Esophagus (tissue), 2 donors: ENCODE results near the gene TOX2. TPM values are rescaled to one million over a fixed set of nuclear protein-coding genes. Genes with fewer than 3 reads are reported as not detected.

ENCODE experiments used
- H3K27ac ChIP-seq, 2 donors: one replicate each; pipeline ENCODE4 v1.5.1; 2013; ENCODE audit warnings: low read depth in 2 of 2, mild to moderate bottlenecking in 2 of 2, inconsistent platforms in 1 of 2, low read length in 1 of 2, moderate library complexity in 1 of 2
- H3K27me3 ChIP-seq, 2 donors: one replicate each; pipeline ENCODE4 v1.6.1; 2013; ENCODE audit warnings: low read length in 2 of 2, control low read depth in 1 of 2, mild to moderate bottlenecking in 1 of 2; ENCODE audit not compliant: insufficient read depth in 2 of 2, control insufficient read depth in 1 of 2
- H3K36me3 ChIP-seq, 2 donors: one replicate each; pipeline ENCODE4 v1.6.1; 2013; ENCODE audit warnings: low read length in 1 of 2; ENCODE audit not compliant: control insufficient read depth in 2 of 2, insufficient read depth in 2 of 2
- H3K4me1 ChIP-seq, 2 donors: one replicate each; pipeline ENCODE4 v1.6.1; 2013; ENCODE audit warnings: low read length in 1 of 2; ENCODE audit not compliant: control insufficient read depth in 2 of 2, insufficient read depth in 2 of 2
- H3K4me3 ChIP-seq, 2 donors: one replicate each; pipeline ENCODE4 v1.5.1; 2013; ENCODE audit warnings: low read length in 2 of 2, mild to moderate bottlenecking in 2 of 2, low read depth in 1 of 2, moderate library complexity in 1 of 2
- H3K9me3 ChIP-seq, 2 donors: one replicate each; pipeline ENCODE4 v1.6.1; 2013; ENCODE audit warnings: mild to moderate bottlenecking in 2 of 2, low read depth in 1 of 2, low read length in 1 of 2, moderate library complexity in 1 of 2; ENCODE audit not compliant: control insufficient read depth in 2 of 2, insufficient read depth in 1 of 2
- WGBS, 2 donors: extraction: QIAGEN DNeasy Blood & Tissue Kit; methylation state at CpG; one replicate each; pipeline ENCODE4 v1.1.7; 2013; 5-methylcytosine and 5-hydroxymethylcytosine counted together
- polyA plus RNA-seq, 2 donors: library from polyadenylated mRNA; stranded (reverse); fragments of 200-250 nt; gene quantifications; one replicate each; pipeline ENCODE4 v1.2.3, GENCODE V29; 2013
- donor health status: healthy with polysubstance abuse.
- donor health status: Bipolar disorder and iron deficiency.

The TOX2 gene
- polyA plus RNA-seq: 10 to 100 TPM in 1 of 2 donors, 1 to 10 TPM in 1; 6.9 to 10.5 TPM

DNA sequence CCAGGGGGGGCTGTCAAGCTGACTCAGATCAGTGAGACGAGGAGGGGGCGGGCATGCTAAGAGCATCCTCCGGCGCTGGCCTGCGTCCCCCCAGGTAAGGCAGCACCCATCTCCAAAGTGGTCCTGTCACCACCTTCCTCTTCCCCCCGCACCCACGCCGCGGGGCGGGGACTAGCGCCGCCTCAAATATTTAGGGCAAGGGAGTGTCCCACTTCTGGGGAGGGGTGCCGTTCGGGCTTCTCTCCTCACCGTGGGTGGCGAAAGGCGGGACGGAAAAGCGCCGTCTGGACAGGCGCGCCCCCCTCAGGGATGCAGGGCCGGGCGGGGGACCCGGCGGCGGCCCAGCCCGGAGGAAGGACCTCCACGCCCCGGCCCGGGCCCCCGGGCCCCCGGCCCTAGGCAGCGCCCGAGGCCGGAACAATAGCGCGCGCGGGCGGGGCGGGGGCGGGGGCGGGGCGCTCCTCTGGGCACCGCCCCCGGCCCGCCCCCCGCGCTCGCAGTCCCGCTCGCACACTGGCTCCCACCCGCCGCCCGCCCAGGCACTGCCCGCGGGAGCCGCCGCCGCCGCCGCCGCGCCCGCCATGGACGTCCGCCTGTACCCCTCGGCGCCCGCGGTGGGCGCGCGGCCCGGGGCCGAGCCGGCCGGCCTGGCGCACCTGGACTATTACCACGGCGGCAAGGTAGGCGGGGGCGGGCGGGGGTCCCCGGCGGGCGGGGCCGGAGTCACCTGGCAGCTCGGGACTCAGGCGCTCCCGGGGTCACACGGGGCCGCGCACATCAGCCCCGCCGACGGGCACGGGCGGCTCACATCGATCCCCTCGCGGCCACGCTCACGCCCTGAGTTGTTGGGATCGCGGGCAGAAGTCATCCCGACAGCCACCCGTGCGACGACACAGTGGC is at the start of gene TOX2:
Gene TOX2, plus strand, starts transcription at position 542 of the 900 bp plus-strand sequence. Its CDS starts 40 bp downstream, at position 582.
- peaks cover 3 to 4% of the 10 kb centered on the region in 2 donors for H3K27me3 ChIP-seq
- peak within 1 kb of the TSS; percentile 36 to 61 for H3K27ac ChIP-seq
- peaks cover 0 to 5% of the 10 kb centered on the region in 2 donors for H3K9me3 ChIP-seq
- H3K4me3 ChIP-seq: peak within 1 kb of the TSS; percentile 41 to 63
- 2 to 4% methylated on average over 35 to 111 of the region's 111 CpGs for WGBS, 2 donors
- H3K4me1 ChIP-seq: peaks cover 5 to 12% of the 10 kb centered on the region in 2 donors
- H3K36me3 ChIP-seq: no peaks in the 10 kb centered on the region

- Histone ChIP-seq H3K4me3 (no peak overlapping the region), H3K27ac (no peak overlapping the region), H3K9me3 (no peaks in the 10 kb centered on the region), H3K27me3 (no peaks in the 10 kb centered on the region), H3K36me3 (no peaks in the 10 kb centered on the region), H3K4me1 (no peaks in the 10 kb centered on the region)
- 91 to 93% methylated on average over 1 of the region's 1 CpG for WGBS, 2 donors
Observed at GRCh38 chr20:43868091-43868490, 46.6 kb upstream of the TOX2 start.

GRCh38 chr20:43870484-43870883 is 44.2 kb upstream of the TOX2 start:
- Histone ChIP-seq H3K4me3 (no peak overlapping the region), H3K27ac (no peak overlapping the region), H3K27me3 (no peaks in the 10 kb centered on the region), H3K9me3 (no peaks in the 10 kb centered on the region), H3K4me1 (no peaks in the 10 kb centered on the region), H3K36me3 (no peaks in the 10 kb centered on the region)

DNA sequence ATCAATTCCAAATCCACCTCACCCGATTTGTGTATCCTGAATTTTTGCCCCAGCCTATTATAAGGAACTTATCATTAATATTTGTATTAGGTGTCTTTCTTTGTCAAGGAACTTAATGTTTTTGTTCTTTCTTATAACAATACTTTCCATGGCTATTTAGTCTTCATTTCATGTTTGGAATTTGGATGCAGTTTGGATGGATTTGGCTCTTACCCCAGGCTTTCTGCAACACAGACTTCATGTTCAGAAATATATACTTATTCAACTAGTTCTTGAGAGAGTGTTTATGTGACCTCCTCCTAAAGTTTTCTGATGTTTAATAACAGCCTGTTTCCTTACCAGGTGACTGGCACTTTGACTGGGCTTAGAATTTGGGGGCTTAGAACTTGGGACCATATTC is 35.9 kb upstream of the TOX2 start:
- H3K4me1 ChIP-seq: no peaks in the 10 kb centered on the region
- WGBS, 2 donors: 58 to 61% methylated on average over 1 of the region's 1 CpG
- H3K27ac ChIP-seq: no peak overlapping the region
- no peaks in the 10 kb centered on the region for H3K27me3 ChIP-seq
- H3K9me3 ChIP-seq: no peaks in the 10 kb centered on the region
- no peak overlapping the region for H3K4me3 ChIP-seq
- no peaks in the 10 kb centered on the region for H3K36me3 ChIP-seq

DNA sequence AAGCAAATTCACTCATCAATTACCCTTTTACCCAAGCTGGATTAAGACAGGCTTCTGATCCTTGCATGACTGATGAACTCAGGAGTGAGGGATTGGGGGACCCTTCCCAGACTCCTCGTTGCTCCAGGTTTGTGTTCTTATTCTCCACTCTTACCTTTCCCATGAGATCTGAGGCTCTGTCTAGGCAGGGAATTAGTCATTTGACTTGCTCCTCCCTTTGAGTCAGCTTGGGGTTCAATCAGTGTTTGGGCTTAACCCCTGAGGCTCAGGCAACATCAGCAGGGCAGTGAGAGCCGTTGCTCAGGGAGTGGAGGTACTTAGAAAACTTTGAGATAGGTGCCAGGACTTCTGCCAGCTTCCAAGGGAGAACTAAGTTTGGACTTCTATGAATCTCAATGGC is 20.7 kb upstream of the TOX2 start:
- no peaks in the 10 kb centered on the region for H3K27me3 ChIP-seq
- WGBS, 2 donors: 30 to 31% methylated on average over 2 of the region's 2 CpGs

DNA sequence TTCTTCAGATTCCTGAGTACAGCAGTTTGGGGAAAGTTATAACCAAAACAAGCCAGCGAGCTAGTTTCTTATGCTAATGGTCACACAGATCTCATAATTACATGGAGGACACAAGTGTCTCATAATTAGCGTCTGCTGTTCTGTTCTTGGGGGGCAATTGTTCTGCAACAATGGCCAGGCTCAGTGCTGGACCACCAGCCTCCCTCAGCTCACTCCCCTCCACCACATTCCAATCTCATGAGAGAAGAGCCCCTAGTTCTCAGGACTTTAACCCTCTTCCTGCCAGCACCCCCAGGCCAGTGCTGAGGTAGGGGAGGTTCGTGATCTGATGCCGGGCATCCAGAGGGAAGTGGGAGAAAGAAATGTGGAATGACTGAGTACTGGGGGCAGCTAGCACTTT is 20.2 kb upstream of the TOX2 start:
- Histone ChIP-seq H3K4me1 (peaks cover 0 to under 1% of the 10 kb centered on the region in 2 donors), H3K36me3 (no peaks in the 10 kb centered on the region), H3K27me3 (no peaks in the 10 kb centered on the region), H3K27ac (no peak overlapping the region), H3K4me3 (no peak overlapping the region), H3K9me3 (no peaks in the 10 kb centered on the region)
- WGBS, 2 donors: 34 to 44% methylated on average over 4 of the region's 4 CpGs

More for the DNA sequence above, 20.7 kb upstream of the TOX2 start:
- Histone ChIP-seq H3K27ac (no peak overlapping the region), H3K4me3 (no peak overlapping the region), H3K9me3 (no peaks in the 10 kb centered on the region), H3K4me1 (no peaks in the 10 kb centered on the region), H3K36me3 (no peaks in the 10 kb centered on the region)

GRCh38 chr20:43895235-43895634 is 19.4 kb upstream of the TOX2 start:
- peaks cover 0 to 3% of the 10 kb centered on the region in 2 donors for H3K4me1 ChIP-seq
- WGBS, 2 donors: 80 to 85% methylated on average over 4 of the region's 4 CpGs
- no peak overlapping the region for H3K4me3 ChIP-seq
- no peaks in the 10 kb centered on the region for H3K36me3 ChIP-seq
- no peak overlapping the region for H3K27ac ChIP-seq
- no peaks in the 10 kb centered on the region for H3K27me3 ChIP-seq
- H3K9me3 ChIP-seq: no peaks in the 10 kb centered on the region

DNA sequence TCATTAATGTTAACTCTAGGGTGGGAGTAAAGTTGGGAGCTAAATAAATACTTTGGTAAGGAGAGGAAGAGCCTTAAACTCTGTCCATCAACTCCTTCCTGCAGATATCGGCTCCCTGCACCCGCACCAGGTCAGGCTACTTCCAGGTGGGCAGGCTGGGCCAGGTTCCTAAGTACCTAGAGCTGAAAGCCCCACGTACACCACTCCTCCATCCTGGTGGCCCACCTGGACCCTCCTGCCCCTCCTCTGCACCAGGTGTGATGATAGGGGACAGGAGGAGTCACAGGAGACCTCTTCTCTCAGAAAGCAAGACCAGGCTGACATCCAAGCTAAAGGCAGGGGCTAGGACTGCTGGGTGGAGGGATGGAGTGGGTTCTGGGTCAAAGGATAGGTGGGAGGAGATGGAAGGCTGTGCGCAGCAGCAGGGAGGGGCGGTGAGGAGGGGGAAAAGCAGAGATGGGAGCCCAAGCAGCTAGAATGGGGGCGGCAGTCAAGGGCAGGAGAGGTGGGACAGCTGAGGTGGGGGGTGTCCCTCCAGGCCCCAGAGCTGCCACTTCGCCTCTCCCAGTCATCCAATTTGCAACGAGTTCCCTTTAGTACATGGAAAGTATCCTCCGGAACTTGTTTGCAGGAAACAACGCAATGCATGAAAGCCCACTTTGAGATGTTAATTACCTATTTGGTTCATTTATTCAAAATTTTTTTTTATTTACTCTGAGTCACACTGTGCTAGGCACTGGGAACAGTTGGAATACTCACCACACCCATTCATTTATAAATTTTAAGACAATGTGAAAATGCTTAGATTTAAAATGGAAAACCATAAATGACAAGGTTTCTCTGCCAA is 15.2 kb upstream of the TOX2 start:
- 70 to 73% methylated on average over 10 of the region's 10 CpGs for WGBS, 2 donors
- Histone ChIP-seq H3K27me3 (no peaks in the 10 kb centered on the region), H3K27ac (peak overlapping the region in 1 of 2 donors; percentile 2), H3K36me3 (no peaks in the 10 kb centered on the region), H3K4me3 (no peak overlapping the region), H3K4me1 (peaks cover 0 to 3% of the 10 kb centered on the region in 2 donors), H3K9me3 (peaks cover 0 to 2% of the 10 kb centered on the region in 2 donors)

DNA sequence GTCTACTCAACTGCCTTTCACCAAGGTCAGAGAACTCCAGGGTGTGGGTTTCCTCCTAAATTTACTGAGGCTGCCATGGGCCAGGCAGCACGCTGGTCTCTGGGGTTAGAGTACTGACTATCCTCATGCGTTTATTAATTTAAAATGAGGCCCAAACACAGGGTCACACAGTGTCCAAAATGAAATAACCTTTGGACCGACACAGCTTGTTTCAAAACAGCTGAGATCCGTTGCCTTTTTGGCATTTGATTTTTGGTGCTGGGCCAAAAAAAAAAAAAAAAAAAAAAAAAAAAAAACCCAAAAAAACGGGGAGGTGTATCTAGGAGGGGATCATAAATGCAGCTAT is 14.6 kb upstream of the TOX2 start:
- Histone ChIP-seq H3K9me3 (peaks cover 0 to 2% of the 10 kb centered on the region in 2 donors), H3K4me1 (peaks cover 0 to 3% of the 10 kb centered on the region in 2 donors), H3K4me3 (no peak overlapping the region), H3K27me3 (no peaks in the 10 kb centered on the region), H3K36me3 (no peaks in the 10 kb centered on the region), H3K27ac (peak overlapping the region in 1 of 2 donors; percentile 2)
- 18 to 23% methylated on average over 5 of the region's 5 CpGs for WGBS, 2 donors
